GM18868 (cell line): ENCODE results near the gene ZNF330.
"Not testable (repeated sequence)": the region's sequence is repeated elsewhere in the genome, so short reads cannot be mapped to it uniquely, and the experiment has no call there.

ENCODE experiments used
- ATAC-seq: cut with Tn5 transposase; IDR thresholded peaks from one replicate; pipeline ENCODE4 v1.9.1; 2021; ENCODE audit warnings: mild to moderate bottlenecking, moderate library complexity; ENCODE audit not compliant: unreplicated experiment

ZNF330 gene

GRCh38 chr4:141220691-141221659 is at the start of gene ZNF330:
Gene ZNF330 (plus strand): TSS chr4:141220895. CDS start chr4:141222372, 1,477 bp downstream.
- peak; percentile 86 for ATAC-seq

- peak; percentile 55 for ATAC-seq
Measured at GRCh38 chr4:141174457-141174856, 46.2 kb upstream of the ZNF330 start.

GRCh38 chr4:141177171-141177570 is 43.5 kb upstream of the ZNF330 start:
- no peak for ATAC-seq

GRCh38 chr4:141179474-141180373 is 41.0 kb upstream of the ZNF330 start:
- no peak for ATAC-seq

GRCh38 chr4:141180991-141181761 is 39.5 kb upstream of the ZNF330 start:
- peak; percentile 48 for ATAC-seq

GRCh38 chr4:141183491-141183890 is 37.2 kb upstream of the ZNF330 start:
- ATAC-seq = not testable (repeated sequence)

GRCh38 chr4:141192564-141192963 is 28.1 kb upstream of the ZNF330 start:
- ATAC-seq = no peak

GRCh38 chr4:141193516-141194034 is 27.1 kb upstream of the ZNF330 start:
- no peak for ATAC-seq

- ATAC-seq = no peak
Measured at GRCh38 chr4:141195095-141195707, 25.5 kb upstream of the ZNF330 start.

GRCh38 chr4:141196227-141196933 is 24.3 kb upstream of the ZNF330 start:
- ATAC-seq = no peak

- ATAC-seq = no peak
Measured at GRCh38 chr4:141207961-141208360, 12.7 kb upstream of the ZNF330 start.

- ATAC-seq = no peak
Measured at GRCh38 chr4:141210168-141210567, 10.5 kb upstream of the ZNF330 start.

GRCh38 chr4:141213550-141213991 is 7.1 kb upstream of the ZNF330 start:
- ATAC-seq = no peak

GRCh38 chr4:141215030-141215429 is 5.7 kb upstream of the ZNF330 start:
- no peak for ATAC-seq

- no peak for ATAC-seq
Measured at GRCh38 chr4:141216002-141216761, 4.5 kb upstream of the ZNF330 start.

GRCh38 chr4:141220271-141220670 is 424 bp upstream of the ZNF330 start:
- ATAC-seq = peak; percentile 18

GRCh38 chr4:141223418-141223817 is 2.7 kb downstream of the ZNF330 start:
- no peak for ATAC-seq

- not testable (repeated sequence) for ATAC-seq
Measured at GRCh38 chr4:141227280-141227679, 6.6 kb downstream of the ZNF330 start.
